Fibroblast of lung (primary cell): ENCODE results near the gene ANXA4. TPM values are rescaled to one million over a fixed set of nuclear protein-coding genes. Genes with fewer than 3 reads are reported as not detected.
A peak's percentile ranks its signal among the peaks of the same experiment; 100 is the strongest.

Experiments
- DNase-seq, 2 donors: peaks; one replicate each; pipeline versions ENCODE4 v3.0.0 to v3.0.0-alpha.2; 2010; ENCODE audit warnings: low read depth in 2 of 2
- H2AFZ ChIP-seq: 2 replicates; pipeline ENCODE4 v1.5.1; 2012; ENCODE audit warnings: low read length, control low read depth, inconsistent platforms
- H3K27ac ChIP-seq: 2 replicates; pipeline ENCODE4 v1.5.1; 2011; ENCODE audit warnings: low read length, control low read depth; ENCODE audit not compliant: insufficient read depth
- H3K27me3 ChIP-seq: 2 replicates; pipeline ENCODE4 v1.5.1; 2011; ENCODE audit warnings: mild to moderate bottlenecking, low read length; ENCODE audit not compliant: control insufficient read depth, insufficient read depth
- H3K36me3 ChIP-seq: 2 replicates; pipeline ENCODE4 v1.5.1; 2011; ENCODE audit warnings: low read length; ENCODE audit not compliant: control insufficient read depth, insufficient read depth
- H3K4me1 ChIP-seq: 2 replicates; pipeline ENCODE4 v1.5.1; 2011; ENCODE audit warnings: low read length; ENCODE audit not compliant: control insufficient read depth, insufficient read depth; ENCODE audit errors: extremely low read depth
- H3K4me2 ChIP-seq: 2 replicates; pipeline ENCODE4 v1.5.1; 2011; ENCODE audit warnings: low read length, control low read depth; ENCODE audit not compliant: insufficient read depth; ENCODE audit errors: extremely low read depth
- H3K4me3 ChIP-seq, 4 experiments: fragments of 200-600 bp in 1 of 4; sonication (generic) in 1 of 4; replicated peaks in 1 of 4; 2 replicates each; pipeline ENCODE4 v1.5.1; 2011 to 2016; ENCODE audit warnings: low read length in 4 of 4, low read depth in 3 of 4, mild to moderate bottlenecking in 3 of 4, control low read depth in 2 of 4, inconsistent platforms in 1 of 4, mixed read lengths in 1 of 4; ENCODE audit not compliant: insufficient read depth in 1 of 4; ENCODE audit errors: control extremely low read depth in 1 of 4
- H3K79me2 ChIP-seq: 2 replicates; pipeline ENCODE4 v1.5.1; 2012; ENCODE audit warnings: mild to moderate bottlenecking, low read length, inconsistent platforms; ENCODE audit not compliant: control insufficient read depth, insufficient read depth
- H3K9ac ChIP-seq: 2 replicates; pipeline ENCODE4 v1.5.1; 2011; ENCODE audit warnings: mild to moderate bottlenecking, low read length, control low read depth; ENCODE audit not compliant: insufficient read depth
- H3K9me3 ChIP-seq: 2 replicates; pipeline ENCODE4 v1.5.1; 2012; ENCODE audit warnings: low read depth, low read length; ENCODE audit not compliant: control insufficient read depth, insufficient read depth
- H4K20me1 ChIP-seq: 2 replicates; pipeline ENCODE4 v1.5.1; 2011; ENCODE audit warnings: low read length; ENCODE audit not compliant: control insufficient read depth, insufficient read depth; ENCODE audit errors: extremely low read depth
- EZH2 ChIP-seq: IDR thresholded peaks from 2 replicates; pipeline ENCODE4 v1.5.1; 2012; ENCODE audit warnings: low read length, control low read depth, mild to moderate bottlenecking; ENCODE audit errors: missing control alignments
- polyA plus RNA-seq, 2 donors: library from polyadenylated mRNA; depleted of rRNA in 1 of 2; stranded (reverse) in 1 of 2; unstranded in 1 of 2; fragments of >200 nt; gene quantifications; 2 replicates each; pipeline ENCODE4 v1.2.1, GENCODE V29; 2011 to 2012; ENCODE audit warnings: missing spikeins in 1 of 2
- total RNA-seq: library from RNA; depleted of rRNA; stranded (reverse); fragments of >200 nt; gene quantifications from 2 replicates; pipeline ENCODE4 v1.2.1, GENCODE V29; 2014
- TF ChIP-seq, protein P1 (sequence below), 2 donors: IDR thresholded peaks in 1 of 2; conservative IDR thresholded peaks in 1 of 2; 1 replicate in 1 of 2; 2 replicates in 1 of 2; pipeline ENCODE4 v1.5.1; 2011 to 2012; ENCODE audit warnings: low read length in 2 of 2, control low read depth in 1 of 2, inconsistent platforms in 1 of 2, low read depth in 1 of 2, mild to moderate bottlenecking in 1 of 2

The ANXA4 gene
- total and polyA plus RNA-seq, 2 donors (not counting 1 experiment from before 2014, with no cell fraction given) = 98.4 to 114 TPM

DNA sequence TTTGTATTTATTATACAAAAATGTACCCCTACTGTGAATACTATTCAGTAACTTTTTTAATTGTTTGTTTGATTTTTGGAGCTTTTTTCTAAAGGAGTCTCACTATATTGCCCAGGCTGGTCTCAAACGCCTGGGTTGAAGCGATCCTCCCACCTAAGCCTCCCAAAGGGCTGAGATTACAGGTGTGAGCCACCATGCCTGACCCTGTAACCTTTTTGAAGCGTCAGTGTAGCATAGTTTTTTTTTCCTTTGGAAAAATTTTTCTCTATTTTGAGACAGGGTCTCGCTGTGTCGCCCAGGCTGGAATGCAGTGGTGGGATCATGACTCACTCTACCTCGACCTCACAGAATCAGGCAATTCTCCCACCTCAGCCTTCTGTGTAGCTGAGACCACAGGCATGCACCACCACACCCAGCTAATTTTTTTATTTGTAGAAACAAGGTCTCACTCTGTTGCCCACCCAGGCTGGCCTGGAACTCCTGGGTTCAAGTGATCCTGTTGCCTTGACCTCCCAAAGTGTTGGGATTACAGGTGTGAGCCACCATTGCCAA is 89.5 kb downstream of the ANXA4 start:
- TF ChIP-seq, protein P1, sequence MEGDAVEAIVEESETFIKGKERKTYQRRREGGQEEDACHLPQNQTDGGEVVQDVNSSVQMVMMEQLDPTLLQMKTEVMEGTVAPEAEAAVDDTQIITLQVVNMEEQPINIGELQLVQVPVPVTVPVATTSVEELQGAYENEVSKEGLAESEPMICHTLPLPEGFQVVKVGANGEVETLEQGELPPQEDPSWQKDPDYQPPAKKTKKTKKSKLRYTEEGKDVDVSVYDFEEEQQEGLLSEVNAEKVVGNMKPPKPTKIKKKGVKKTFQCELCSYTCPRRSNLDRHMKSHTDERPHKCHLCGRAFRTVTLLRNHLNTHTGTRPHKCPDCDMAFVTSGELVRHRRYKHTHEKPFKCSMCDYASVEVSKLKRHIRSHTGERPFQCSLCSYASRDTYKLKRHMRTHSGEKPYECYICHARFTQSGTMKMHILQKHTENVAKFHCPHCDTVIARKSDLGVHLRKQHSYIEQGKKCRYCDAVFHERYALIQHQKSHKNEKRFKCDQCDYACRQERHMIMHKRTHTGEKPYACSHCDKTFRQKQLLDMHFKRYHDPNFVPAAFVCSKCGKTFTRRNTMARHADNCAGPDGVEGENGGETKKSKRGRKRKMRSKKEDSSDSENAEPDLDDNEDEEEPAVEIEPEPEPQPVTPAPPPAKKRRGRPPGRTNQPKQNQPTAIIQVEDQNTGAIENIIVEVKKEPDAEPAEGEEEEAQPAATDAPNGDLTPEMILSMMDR (conservative IDR thresholded peaks at IDR 0.05 in 1 of 2, IDR thresholded peaks at IDR 0.05 in 1 of 2; ENCODE audit: low read depth in 1 of 2, low read length in 2 of 2) = no peak
- no peak for TF ChIP-seq EZH2
- peaks cover 26% of the 10 kb centered on the region for H3K79me2 ChIP-seq
- no peak overlapping the region for H3K4me3 ChIP-seq
- H3K27ac ChIP-seq = no peak overlapping the region
- no peaks in the 10 kb centered on the region for H3K27me3 ChIP-seq
- H3K4me1 ChIP-seq = no peaks in the 10 kb centered on the region
- peak overlapping the region; percentile 1 for H3K4me2 ChIP-seq
- no peaks in the 10 kb centered on the region for H3K36me3 ChIP-seq
- H2AFZ ChIP-seq = no peak overlapping the region
- DNase-seq = peak in 1 of 2 donors; percentile 71
- H3K9ac ChIP-seq = no peak overlapping the region
- H3K9me3 ChIP-seq = no peaks in the 10 kb centered on the region
- H4K20me1 ChIP-seq = no peaks in the 10 kb centered on the region

DNA sequence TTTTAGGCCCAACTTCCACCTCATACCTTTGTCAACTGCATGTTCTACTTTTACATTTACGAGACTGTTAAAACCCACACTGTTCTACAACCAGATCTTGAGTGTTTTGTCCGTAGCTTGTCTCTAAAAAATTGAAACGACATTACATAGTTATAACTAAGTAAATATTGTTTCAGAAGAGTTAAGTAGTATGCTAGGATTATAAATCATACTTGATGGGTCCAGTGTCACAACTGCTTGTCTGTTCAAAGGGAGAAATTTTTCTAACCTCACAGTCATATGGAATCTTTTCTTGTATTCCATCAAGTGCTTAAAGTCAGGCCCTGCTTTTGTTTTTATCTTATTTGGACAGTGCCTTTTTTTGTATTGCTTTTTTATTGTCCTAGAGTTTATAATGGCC is 91.8 kb downstream of the ANXA4 start:
- Histone ChIP-seq H3K9me3 (no peaks in the 10 kb centered on the region), H3K79me2 (peaks cover 26% of the 10 kb centered on the region), H4K20me1 (no peaks in the 10 kb centered on the region), H3K4me1 (no peaks in the 10 kb centered on the region), H3K27me3 (no peaks in the 10 kb centered on the region), H3K4me3 (no peak overlapping the region), H3K27ac (no peak overlapping the region), H3K9ac (no peak overlapping the region), H3K36me3 (no peaks in the 10 kb centered on the region), H3K4me2 (no peak overlapping the region), H2AFZ (no peak overlapping the region)
- DNase-seq = no peak
- no peak for TF ChIP-seq EZH2
- TF ChIP-seq, protein P1 (conservative IDR thresholded peaks at IDR 0.05 in 1 of 2, IDR thresholded peaks at IDR 0.05 in 1 of 2; ENCODE audit: low read depth in 1 of 2, low read length in 2 of 2) = no peak

DNA sequence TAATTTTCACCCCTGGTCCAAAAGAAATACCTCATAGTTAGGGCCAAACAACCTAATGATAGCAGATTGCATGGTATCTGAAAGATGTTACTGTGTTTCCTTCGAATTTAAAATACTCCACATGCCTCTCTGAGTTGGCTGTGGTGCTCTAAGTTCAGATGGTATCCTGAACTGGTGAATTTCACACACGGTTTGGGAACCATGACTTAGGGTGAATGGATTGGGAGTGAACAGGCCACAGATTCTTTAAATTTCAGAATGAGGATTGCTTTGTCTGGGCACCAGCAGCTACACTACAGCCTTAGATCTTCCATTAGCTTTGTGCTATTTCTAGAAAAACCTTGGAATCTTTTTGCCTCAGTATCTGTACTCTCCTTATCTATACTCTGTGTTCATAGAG is 93.7 kb downstream of the ANXA4 start:
- Histone ChIP-seq H3K36me3 (no peaks in the 10 kb centered on the region), H3K9ac (no peak overlapping the region), H2AFZ (no peak overlapping the region), H3K27ac (no peak overlapping the region), H3K4me2 (no peak overlapping the region), H3K4me3 (no peak overlapping the region), H3K27me3 (no peaks in the 10 kb centered on the region), H3K4me1 (no peaks in the 10 kb centered on the region), H4K20me1 (no peaks in the 10 kb centered on the region), H3K9me3 (no peaks in the 10 kb centered on the region), H3K79me2 (peaks cover 17% of the 10 kb centered on the region)
- no peak for DNase-seq
- no peak for TF ChIP-seq EZH2
- TF ChIP-seq, protein P1 (conservative IDR thresholded peaks at IDR 0.05 in 1 of 2, IDR thresholded peaks at IDR 0.05 in 1 of 2; ENCODE audit: low read depth in 1 of 2, low read length in 2 of 2) = no peak
